GM18498 (cell line): ENCODE measurements around the gene PPP1R1B.
"Not testable (repeated sequence)": the region's sequence is repeated elsewhere in the genome, so short reads cannot be mapped to it uniquely, and the experiment has no call there.

ENCODE experiments used
- ATAC-seq: cut with Tn5 transposase; IDR thresholded peaks from one replicate; pipeline ENCODE4 v1.9.1; 2021; ENCODE audit warnings: mild to moderate bottlenecking, moderate library complexity; ENCODE audit not compliant: unreplicated experiment

The PPP1R1B gene

DNA sequence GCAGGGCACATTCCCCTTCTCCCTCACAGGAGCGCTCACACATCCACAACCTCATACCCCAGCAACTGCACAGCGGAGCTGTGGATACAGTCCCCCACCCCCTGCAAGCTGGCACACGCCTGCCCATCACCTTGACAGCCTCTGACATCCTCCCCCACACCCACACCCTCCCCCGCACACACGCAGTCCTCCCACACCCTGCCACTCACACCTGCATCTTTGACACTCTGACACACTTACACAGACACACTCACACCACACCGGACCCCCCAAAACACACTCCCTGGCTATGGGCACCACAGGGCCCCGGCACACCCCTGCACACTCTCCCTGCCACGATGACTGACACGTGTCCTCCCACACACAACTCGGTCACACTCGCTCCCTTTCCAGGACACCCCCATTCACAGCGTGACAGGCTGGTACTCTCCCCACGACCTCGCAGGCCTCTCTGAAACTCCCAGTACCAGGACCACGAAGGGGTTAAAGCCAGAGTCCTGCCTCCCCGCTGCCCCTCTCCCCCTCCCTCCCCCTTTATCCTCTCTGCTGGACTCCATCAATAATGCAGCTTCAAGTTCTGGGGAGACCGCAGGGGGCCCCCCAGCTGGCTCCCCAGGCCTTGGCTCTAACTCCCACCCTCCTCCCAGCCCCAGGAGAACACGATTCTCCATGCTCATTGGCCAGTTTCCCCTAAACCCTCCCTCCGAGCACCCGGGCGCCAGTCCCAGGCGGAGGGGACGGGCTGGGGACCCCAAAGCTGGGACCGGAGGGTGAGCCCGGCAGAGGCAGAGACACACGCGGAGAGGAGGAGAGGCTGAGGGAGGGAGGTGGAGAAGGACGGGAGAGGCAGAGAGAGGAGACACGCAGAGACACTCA, at the start of gene PPP1R1B:
Gene PPP1R1B, plus strand, starts transcription at position 782 of the 876 bp plus-strand sequence. CDS start 441 bp downstream, outside the sequence.
- ATAC-seq: no peak

- ATAC-seq: no peak
These were observed 48.5 kb upstream of the PPP1R1B start for GRCh38 chr17:39578272-39578671.

- no peak for ATAC-seq
These were observed 47.3 kb upstream of the PPP1R1B start for GRCh38 chr17:39579318-39580081.

DNA sequence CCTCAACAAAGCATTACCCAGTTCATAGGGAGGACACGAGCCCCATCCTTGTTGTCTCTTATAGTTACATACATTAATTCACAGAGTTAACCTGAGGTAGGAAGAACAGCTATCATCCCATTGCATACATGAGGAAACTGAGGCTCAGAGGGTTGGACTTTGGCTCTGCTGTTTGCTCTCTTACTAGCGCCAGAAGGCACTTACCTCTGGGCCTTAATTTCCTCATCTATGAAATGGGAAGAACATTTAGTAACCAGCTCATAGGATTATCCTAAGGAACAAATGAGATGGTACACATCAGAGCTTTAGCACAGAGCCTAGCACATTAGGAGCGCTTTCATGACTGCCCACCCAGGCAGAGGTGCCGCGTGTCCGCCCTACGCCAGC, 46.7 kb upstream of the PPP1R1B start:
- ATAC-seq: no peak

GRCh38 chr17:39581071-39581758, 45.5 kb upstream of the PPP1R1B start:
- no peak for ATAC-seq

- ATAC-seq: no peak
These were observed 45.0 kb upstream of the PPP1R1B start for GRCh38 chr17:39581759-39582085.

- no peak for ATAC-seq
These were observed 44.1 kb upstream of the PPP1R1B start for GRCh38 chr17:39582658-39583057.

DNA sequence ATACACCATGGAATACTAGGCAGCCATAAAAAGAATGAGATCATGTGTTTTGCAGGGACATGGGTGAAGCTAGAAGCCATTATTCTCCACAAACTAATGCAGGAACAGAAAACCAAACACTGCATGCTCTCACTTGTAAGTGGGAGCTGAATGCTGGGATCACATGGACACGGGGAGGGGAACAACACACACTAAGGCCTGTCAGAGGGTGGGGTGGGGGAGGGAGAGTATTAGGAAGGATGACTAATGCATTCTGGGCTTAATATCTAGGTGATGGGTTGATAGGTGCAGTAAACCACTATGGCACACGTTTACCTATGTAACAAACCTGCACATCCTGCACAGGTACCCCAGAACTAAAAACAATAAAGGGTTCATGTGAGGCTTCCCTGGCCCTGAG, 36.6 kb upstream of the PPP1R1B start:
- ATAC-seq: not testable (repeated sequence)

- ATAC-seq: no peak
These were observed 34.5 kb upstream of the PPP1R1B start for GRCh38 chr17:39591958-39592954.

DNA sequence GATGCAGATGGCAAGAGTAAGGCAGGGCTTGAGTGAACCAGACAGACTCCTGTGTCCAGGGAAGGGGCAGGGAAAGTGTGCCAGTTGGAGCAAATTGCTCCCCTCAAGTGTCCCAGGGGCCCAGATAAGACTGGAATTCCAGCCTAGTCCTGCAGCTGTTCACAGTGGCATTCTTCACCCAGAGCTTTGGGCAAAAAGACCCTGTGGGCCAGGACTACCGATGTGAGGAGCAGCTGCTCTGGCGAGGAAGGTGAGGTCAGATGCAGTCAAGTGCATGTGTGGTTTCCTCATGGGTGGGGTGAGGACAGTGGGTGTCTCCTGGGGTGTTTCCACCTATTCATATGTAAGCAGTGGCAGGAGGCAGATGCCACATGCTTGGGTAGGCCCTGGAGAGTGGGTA, 33.4 kb upstream of the PPP1R1B start:
- no peak for ATAC-seq

DNA sequence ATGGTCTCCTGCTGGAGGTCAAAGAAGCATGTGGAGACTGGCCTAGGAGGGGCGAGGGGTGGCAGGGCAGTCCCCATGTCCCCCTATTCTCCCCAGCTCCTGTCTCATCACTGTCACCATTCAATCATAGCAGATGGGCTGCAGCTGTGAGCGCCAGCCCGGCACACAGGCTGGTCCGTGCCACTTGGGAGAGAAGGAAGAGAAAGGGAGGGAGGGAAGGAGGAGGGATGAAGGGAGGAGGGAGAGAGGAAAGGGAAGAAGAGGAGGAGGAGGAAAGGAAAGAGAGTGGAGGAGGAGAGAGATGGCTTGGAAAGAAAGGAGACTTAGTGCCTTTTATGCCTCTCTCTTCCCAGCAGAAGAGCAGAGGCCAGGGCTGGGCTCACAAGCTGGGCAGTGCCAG, 31.5 kb upstream of the PPP1R1B start:
- ATAC-seq: no peak

DNA sequence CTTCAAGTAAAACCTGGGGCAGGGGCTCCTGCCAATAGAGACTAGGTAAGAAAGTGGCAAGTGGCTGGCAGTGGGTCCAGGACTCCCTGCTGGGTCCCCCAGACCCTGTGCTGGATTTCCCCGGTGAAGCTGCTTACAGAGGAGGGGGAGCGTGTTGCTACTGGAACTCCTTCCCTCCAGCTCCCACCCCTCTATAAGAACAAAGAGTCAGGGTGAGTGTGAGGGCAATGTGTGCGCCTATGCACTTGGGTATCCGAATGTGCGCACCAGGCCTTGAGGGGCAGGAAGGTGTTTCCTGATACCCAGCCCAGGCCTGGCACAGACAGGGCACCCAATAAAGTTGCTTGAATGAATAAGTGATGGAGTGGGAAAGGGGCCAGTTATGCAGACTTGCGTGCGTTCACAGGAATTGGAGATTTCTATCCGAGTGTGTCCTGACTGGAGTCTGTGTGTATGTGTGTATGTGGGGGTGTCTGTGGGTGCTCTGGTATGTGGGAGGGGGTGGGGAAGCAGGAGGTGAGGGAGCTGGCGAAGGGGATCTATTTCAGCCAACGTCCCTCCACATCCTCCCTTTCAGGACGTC, 30.7 kb upstream of the PPP1R1B start:
- ATAC-seq: no peak

GRCh38 chr17:39596543-39597267, 30.0 kb upstream of the PPP1R1B start:
- ATAC-seq: no peak

DNA sequence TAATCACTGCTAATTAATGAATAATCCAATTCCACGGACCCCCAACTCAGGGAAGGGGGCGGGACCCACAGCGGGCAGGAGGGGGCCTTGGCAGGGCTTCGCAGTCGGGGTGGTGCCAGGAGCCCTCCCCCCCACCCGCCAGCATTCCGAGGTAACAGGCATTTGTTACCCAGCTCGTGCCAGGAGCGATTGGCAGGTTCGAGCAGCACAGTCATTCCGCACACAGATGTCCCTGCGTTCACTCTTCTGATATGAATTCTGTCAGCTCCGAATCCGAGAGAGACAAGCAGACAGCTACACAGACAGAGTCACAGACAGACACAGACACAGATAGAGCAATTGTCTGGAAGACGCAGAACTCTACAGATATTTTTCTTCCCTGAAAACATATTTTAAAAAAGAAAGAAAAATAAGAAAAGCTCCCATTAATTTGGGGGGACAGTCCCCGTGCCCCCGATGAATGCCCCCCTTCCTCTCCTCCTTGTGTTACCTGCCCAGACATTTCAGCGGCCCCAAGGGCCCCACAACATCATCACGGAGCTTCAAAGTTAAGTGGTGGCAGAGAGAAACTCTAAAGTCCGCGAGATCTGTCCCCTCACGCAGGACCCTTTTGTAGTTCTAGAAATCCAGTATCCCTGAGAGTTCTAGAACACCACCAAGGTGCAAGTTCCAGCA, 29.2 kb upstream of the PPP1R1B start:
- ATAC-seq: no peak

DNA sequence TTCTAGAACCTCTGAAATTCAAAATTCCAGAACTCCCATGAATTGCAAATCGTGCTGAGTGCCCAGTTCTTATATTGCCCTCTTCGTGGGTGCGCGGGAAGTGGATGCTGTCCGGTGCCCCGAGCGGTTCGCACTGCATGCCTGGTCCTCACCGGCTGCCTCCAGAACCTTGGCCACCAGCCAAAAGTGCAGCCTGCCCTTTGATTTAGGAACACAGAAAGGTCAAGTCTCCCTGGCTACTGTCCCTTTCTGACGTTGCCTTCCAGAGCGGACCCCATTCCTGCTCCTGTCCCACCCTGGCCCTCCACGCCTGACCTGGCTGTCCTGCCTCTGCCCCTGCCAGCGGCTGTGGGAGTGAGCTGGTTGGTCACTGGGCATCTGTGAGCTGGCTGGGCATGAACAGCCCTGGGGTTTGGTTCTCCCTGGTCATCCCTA, 28.7 kb upstream of the PPP1R1B start:
- ATAC-seq: no peak

- ATAC-seq: no peak
These were observed 28.1 kb upstream of the PPP1R1B start for GRCh38 chr17:39598630-39599003.

DNA sequence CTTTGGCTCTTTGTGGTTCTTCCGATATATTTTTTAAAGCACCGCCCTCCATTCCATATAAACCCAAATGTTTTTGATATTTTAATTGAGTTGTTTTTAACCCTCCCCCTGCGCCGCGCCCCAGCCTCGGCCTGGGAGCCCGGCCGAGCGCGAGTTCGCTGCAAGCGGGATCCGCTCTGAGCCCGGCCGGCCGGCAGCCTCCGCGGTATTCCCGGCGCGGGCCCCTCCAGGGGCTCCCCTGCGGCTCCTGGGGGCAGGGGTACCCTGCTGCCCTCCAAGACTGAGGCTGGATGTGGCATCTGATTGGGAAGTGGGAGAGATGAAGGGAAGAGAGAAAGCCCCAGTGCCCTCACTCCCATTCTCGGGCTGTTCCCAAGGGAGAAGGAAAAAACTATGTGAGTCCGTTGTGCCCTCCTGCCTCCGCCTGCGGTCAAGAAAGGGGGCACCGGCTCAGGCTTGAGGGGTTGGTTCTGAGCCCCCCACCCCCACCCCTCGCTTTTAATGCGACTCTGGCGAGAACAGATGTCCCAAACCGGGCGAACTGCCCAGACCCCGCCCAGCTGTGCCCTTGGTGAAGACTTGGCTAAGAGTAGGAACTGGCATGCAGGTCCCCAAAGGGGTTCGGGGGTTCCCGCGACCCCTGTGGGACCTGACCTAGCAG, 27.6 kb upstream of the PPP1R1B start:
- no peak for ATAC-seq

- ATAC-seq: no peak
These were observed 27.0 kb upstream of the PPP1R1B start for GRCh38 chr17:39599665-39600231.
